Ramos (cell line): ENCODE measurements around the gene PPM1H.
"Not testable (repeated sequence)": the region's sequence is repeated elsewhere in the genome, so short reads cannot be mapped to it uniquely, and the experiment has no call there.

Experiments used
- in situ Hi-C: fragments of 300-500 bp; cut with MboI; formaldehyde crosslinking; loops from one replicate; pipeline ENCODE4 v1.14.3; 2022; ENCODE audit warnings: low sequenced_read_pairs; ENCODE audit not compliant: unreplicated experiment

Gene PPM1H

GRCh38 chr12:62947364-62947763 lies 12.4 kb upstream of the PPM1H start:
- in situ Hi-C loops: no loop called here

DNA sequence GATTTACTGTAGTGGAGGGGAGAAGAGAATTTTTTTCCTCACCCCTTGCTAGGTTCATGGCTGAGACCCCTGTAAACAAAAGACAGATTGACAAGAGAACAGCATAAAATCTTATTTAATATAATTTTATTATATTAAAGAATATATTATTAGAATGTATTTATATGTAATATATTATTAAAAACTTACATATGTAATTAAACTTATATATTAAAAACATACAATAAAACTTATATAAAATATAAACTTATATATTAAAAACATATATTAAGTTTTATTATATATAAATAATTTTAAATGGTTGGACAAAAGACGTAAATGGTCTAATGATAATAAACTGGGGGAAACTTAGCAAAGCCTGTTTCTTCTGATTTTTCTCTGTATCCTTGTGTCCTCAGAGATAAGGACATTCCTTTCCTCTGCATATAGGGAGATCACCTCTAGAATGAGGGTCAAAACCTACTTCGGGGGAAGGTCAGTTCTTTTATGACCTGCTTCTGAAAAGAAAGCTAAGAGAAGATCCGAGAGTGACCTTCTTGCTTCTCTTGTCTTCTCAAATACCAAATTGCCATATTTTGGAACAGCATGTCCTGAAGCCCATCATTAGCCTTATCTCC lies 8.9 kb upstream of the PPM1H start:
- in situ Hi-C loops: no loop called here

DNA sequence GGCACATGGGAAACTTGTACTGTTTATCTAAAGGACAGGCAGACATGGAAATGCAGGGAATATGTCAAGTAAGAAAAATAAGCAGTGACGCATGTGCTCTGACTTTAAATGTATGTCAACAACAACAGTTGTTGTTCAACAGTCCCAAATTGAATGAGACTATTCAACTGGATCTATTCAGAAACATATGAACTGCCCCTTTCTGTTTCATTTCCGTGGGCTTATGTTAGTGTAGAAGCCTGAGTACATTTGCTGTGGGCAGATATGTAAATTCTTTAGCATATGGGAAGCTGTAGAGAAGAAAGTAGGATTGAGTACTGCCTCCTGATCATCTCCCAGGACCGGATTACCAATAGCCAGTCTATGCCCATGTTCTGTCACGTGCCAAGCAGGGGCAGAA lies 7.4 kb upstream of the PPM1H start:
- in situ Hi-C loops: not testable (repeated sequence)

GRCh38 chr12:62934239-62934798 lies 631 bp downstream of the PPM1H start:
- in situ Hi-C loops: no loop called here

DNA sequence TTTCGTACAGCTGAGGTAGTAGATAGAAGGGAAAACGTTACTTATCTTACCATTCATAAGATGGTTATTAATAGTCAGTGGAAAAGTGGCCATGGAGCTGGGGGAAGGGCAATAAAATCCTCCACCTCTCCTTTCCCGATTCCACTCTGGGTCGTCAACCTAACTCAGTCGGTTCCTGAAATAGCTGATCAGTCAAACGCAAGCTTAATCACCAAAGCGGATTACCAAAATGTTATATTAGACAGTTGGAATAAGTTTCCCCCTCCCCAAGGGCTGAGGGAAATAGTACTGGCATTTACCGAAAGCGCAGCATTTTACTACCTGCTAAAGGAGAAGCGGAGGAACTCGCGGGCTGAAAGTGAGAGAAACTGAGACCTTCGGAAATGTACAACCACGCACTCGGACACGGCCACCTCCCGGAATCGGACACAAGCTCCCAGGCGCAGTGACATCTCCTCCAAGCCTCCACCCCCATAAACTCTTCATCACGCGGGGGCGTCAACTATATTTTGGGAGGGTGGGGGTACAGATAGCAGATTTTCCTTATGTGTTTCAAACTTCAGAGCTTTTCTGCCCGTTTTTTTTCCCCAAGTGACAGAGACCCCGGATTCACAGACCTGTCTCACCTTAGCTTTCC lies 1.2 kb downstream of the PPM1H start:
- in situ Hi-C loops: no loop called here

DNA sequence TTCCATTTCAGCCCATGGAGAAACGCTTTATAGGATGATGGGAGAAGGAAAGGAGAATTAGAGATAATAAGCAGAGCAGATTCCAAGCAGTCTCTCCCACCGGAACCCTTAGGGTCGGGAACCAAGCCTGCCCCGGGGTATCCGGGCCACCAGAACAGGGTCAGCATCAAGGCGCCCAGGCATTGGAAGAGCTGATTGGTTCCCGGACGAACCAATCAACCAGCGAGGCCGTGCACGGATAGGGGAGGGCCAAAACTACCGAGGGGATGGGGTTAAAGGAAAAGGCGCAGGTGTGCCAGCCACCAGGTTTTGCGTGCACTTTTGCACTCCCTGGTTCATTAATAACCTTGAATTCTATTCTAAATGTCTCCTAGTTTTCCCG lies 1.7 kb downstream of the PPM1H start:
- in situ Hi-C loops: no loop called here

DNA sequence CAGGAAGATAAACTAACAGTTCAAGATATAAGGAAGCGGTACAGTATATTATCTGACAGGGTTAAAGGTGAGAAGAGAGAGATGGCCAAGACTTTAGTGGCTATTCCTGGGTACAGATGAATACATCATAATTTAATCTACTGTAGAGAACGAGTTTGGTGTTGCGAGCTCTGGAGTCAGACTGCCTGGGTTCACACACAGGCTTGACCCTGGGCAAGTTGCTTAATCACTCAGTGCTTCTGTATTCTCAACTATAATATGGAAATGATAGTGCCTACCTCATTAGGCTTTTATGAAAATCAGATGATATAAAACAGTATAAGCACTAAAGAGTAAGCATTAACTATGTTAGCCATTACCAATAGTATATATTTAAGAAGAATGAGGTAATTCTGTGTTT lies 3.5 kb downstream of the PPM1H start:
- in situ Hi-C loops: no loop called here

- in situ Hi-C loops: no loop called here
Observed at GRCh38 chr12:62930546-62931425, 4.2 kb downstream of the PPM1H start.

DNA sequence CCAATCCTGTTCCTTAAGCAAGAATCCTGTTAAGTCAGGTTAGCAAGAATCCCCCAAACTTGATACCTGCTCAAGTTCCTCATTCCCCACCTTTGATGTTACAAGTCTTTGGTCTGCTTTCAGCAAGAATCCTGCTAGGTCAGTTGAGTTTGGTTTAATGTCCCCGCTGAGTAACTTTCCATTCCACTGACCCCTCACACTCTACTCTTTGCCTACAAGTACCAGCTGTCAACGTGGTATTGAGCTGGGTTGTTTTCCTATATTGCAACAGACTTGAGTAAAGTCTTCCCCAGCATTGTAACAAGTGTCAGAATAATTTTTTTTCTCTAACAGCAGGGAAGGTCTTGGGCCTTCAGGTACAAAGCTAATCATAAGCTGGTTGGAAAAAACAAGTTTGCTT lies 6.3 kb downstream of the PPM1H start:
- in situ Hi-C loops: no loop called here

DNA sequence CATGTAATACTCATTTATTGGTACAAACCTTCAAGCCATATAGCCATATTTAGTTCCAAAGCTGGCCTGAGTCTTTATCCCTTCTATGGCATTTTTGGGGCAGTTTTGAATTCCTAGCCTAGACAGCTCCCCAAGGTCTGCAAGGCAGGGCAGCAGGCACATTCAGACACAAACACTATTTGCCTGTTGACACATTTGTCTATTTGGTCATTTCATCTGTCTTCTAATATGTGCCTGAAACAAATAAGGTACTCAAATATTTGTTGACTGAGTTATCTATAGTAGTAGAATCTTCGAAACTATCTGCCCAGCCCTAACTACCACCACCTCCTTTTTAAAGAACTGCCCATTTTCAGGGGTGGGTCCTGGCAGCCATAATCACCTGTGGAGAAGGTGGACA lies 9.3 kb downstream of the PPM1H start:
- in situ Hi-C loops: no loop called here

DNA sequence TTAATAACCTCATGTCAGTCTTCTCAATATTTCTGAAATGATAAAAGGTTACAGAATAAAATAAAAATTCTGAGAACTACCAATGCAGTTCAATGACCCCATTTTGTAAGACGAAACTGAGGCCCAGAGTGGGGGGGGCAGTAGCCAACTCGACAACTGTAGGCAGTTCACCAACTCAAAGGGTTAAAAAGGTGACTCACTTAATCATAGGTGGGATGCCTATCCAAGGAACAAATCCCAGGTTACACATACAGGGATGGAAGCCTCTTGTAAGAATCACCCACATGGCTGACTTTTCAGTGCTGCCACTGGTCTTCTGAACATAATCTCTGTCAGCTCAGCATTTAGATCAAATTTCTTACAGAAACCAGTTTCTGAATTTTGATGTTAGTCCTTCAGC lies 10.9 kb downstream of the PPM1H start:
- in situ Hi-C loops: no loop called here

- in situ Hi-C loops: no loop called here
Observed at GRCh38 chr12:62922539-62922938, 12.4 kb downstream of the PPM1H start.

DNA sequence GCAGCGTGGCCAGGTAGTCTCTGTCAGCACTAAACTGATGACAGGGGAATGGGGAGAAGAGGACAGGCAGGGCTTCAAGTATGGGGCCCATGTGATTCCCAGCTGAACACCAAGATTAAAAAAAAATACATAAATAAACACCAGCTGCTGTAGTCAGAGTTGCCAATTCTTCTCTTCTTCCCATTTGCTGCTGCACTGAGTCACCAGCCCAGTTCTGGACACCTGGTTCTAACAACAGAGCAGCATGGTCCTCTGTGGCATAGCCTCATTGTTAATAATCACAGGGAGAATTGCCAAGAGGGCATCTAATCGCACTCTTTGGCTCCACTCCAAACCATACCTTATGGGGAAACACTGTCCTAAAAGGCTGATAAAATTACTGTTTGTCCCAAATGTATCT lies 15.1 kb downstream of the PPM1H start:
- in situ Hi-C loops: no loop called here

DNA sequence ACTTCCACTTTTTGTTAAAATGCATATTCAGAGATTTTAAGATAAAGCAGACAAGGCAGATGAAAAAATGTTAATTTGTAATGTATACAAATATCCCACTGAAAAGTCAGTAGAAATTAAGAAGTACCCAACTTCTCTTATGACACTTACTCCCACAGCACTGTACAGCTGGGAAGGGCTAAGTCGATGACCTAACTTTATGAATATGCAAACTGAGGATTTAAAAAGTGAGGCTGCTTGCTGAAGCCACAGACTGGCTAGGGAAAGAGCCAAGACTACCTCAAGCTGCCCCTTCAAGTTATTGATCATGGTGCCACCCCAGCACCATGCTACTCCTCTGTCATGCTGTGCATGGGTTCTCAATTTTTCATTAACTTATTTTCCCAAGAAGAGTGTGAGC lies 17.0 kb downstream of the PPM1H start:
- in situ Hi-C loops: no loop called here

- in situ Hi-C loops: no loop called here
Observed at GRCh38 chr12:62916632-62917425, 18.1 kb downstream of the PPM1H start.

- in situ Hi-C loops: no loop called here
Observed at GRCh38 chr12:62915204-62915529, 19.8 kb downstream of the PPM1H start.

- in situ Hi-C loops: no loop called here
Observed at GRCh38 chr12:62914443-62915203, 20.3 kb downstream of the PPM1H start.

- in situ Hi-C loops: no loop called here
Observed at GRCh38 chr12:62913380-62913779, 21.6 kb downstream of the PPM1H start.

- in situ Hi-C loops: no loop called here
Observed at GRCh38 chr12:62912644-62913043, 22.3 kb downstream of the PPM1H start.

DNA sequence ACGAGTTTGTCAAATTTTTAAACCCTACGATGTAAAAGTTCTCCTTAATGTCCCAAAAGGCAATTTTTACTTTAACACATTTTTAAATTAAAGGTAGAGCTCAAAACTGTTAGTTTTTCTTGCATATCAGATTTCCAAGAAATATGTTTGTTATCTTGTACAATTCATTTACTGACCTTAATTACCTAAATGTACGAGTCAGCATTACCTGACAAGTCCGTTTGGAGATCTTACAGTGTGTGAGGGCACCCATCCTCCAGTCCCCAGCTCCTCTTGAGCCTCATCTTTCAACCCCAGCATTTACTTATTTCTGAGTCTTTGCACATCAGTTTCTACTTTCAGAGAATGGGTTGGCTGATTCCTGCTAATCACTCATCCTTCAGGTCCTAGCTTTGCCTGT lies 23.7 kb downstream of the PPM1H start:
- in situ Hi-C loops: no loop called here
